Stimulated activated CD4-positive, alpha-beta T cell treated with anti-CD3 and anti-CD28 coated beads, Interleukin-2, amount 100 ng/mL, for 48 hours (primary cell): ENCODE measurements around the gene MCIDAS.

ENCODE experiments used
- DNase-seq, 2 donors: peaks; one replicate each; pipeline ENCODE4 v3.0.0-alpha.2; 2020

The MCIDAS gene

GRCh38 chr5:55226934-55227663, at the start of gene MCIDAS:
MCIDAS (minus strand) TSS chr5:55227315; CDS start chr5:55227138, 177 bp downstream.
- peak in 1 of 2 donors; percentile 63 for DNase-seq

GRCh38 chr5:55276771-55277170, 49.7 kb upstream of the MCIDAS start:
- no peak for DNase-seq

- no peak for DNase-seq
Observed at GRCh38 chr5:55258339-55258738, 31.2 kb upstream of the MCIDAS start.

- DNase-seq = no peak
Observed at GRCh38 chr5:55254802-55255201, 27.7 kb upstream of the MCIDAS start.

- no peak for DNase-seq
Observed at GRCh38 chr5:55250064-55250463, 22.9 kb upstream of the MCIDAS start.

GRCh38 chr5:55241746-55242145, 14.6 kb upstream of the MCIDAS start:
- no peak for DNase-seq

- DNase-seq = no peak
Observed at GRCh38 chr5:55236800-55237199, 9.7 kb upstream of the MCIDAS start.

GRCh38 chr5:55234121-55234700, 7.1 kb upstream of the MCIDAS start:
- no peak for DNase-seq

GRCh38 chr5:55232985-55233928, 6.1 kb upstream of the MCIDAS start, which contains the start of gene CCNO:
CCNO (minus strand) TSS chr5:55233608; CDS start chr5:55233523, 85 bp downstream.
- DNase-seq = peak; percentile 47 to 54

GRCh38 chr5:55232271-55232984, 5.3 kb upstream of the MCIDAS start:
- DNase-seq = no peak

- DNase-seq = no peak
Observed at GRCh38 chr5:55231919-55232270, 4.8 kb upstream of the MCIDAS start.

GRCh38 chr5:55231029-55231918, 4.2 kb upstream of the MCIDAS start:
- DNase-seq = no peak

GRCh38 chr5:55230086-55230629, 3.0 kb upstream of the MCIDAS start:
- no peak for DNase-seq

GRCh38 chr5:55227664-55228430, 732 bp upstream of the MCIDAS start:
- no peak for DNase-seq

- DNase-seq = peak; percentile 69
Observed at GRCh38 chr5:55226027-55226933, 835 bp downstream of the MCIDAS start.

GRCh38 chr5:55225346-55225745, 1.8 kb downstream of the MCIDAS start:
- DNase-seq = no peak

GRCh38 chr5:55223812-55224240, 3.3 kb downstream of the MCIDAS start:
- no peak for DNase-seq

- no peak for DNase-seq
Observed at GRCh38 chr5:55222985-55223811, 3.9 kb downstream of the MCIDAS start.
